ENCODE data around the gene ARL2.
"Not testable (repeated sequence)": the region's sequence is repeated elsewhere in the genome, so short reads cannot be mapped to it uniquely, and the experiment has no call there.

Gene ARL2

GRCh38 chr11:65019824-65020223, 5.9 kb downstream of the ARL2 start:
- H3K4me3 ChIP-seq (replicated peaks in 1 of 2; ENCODE audit: low read depth in 2 of 2, low read length in 2 of 2) = no peak overlapping the region
- no peak for TF ChIP-seq CTCF (IDR thresholded peaks at IDR 0.05; ENCODE audit: low read depth, low read length)
- no peak for DNase-seq (ENCODE audit: low read depth in 2 of 2)

GRCh38 chr11:65021003-65021402, 7.0 kb downstream of the ARL2 start:
- no peak for DNase-seq (ENCODE audit: low read depth in 2 of 2)
- TF ChIP-seq CTCF (IDR thresholded peaks at IDR 0.05; ENCODE audit: low read depth, low read length) = no peak
- no peak overlapping the region for H3K4me3 ChIP-seq (replicated peaks in 1 of 2; ENCODE audit: low read depth in 2 of 2, low read length in 2 of 2)

- no peak for TF ChIP-seq CTCF (IDR thresholded peaks at IDR 0.05; ENCODE audit: low read depth, low read length)
- H3K4me3 ChIP-seq (replicated peaks in 1 of 2; ENCODE audit: low read depth in 2 of 2, low read length in 2 of 2) = no peak overlapping the region
- no peak for DNase-seq (ENCODE audit: low read depth in 2 of 2)
Measured at GRCh38 chr11:65021509-65021908, 7.5 kb downstream of the ARL2 start.

- H3K4me3 ChIP-seq (replicated peaks in 1 of 2; ENCODE audit: low read depth in 2 of 2, low read length in 2 of 2); DNase-seq (ENCODE audit: low read depth in 2 of 2): not testable (repeated sequence)
Measured at GRCh38 chr11:65023502-65023901, 9.5 kb downstream of the ARL2 start.

GRCh38 chr11:65026810-65027209, 12.8 kb downstream of the ARL2 start:
- no peak for DNase-seq (ENCODE audit: low read depth in 2 of 2)
- peak overlapping the region in 1 of 2 donors; percentile 30 for H3K4me3 ChIP-seq (replicated peaks in 1 of 2; ENCODE audit: low read depth in 2 of 2, low read length in 2 of 2)
- no peak for TF ChIP-seq CTCF (IDR thresholded peaks at IDR 0.05; ENCODE audit: low read depth, low read length)

- DNase-seq (ENCODE audit: low read depth in 2 of 2) = peak; percentile 98 to 99
- peak; percentile 68 for TF ChIP-seq CTCF (IDR thresholded peaks at IDR 0.05; ENCODE audit: low read depth, low read length)
- H3K4me3 ChIP-seq (replicated peaks in 1 of 2; ENCODE audit: low read depth in 2 of 2, low read length in 2 of 2) = peak within 1 kb of the TSS; percentile 68 to 73
Measured at GRCh38 chr11:65027213-65028067, 13.5 kb downstream of the ARL2 start, which contains the start of gene SNX15. SNX15 (plus strand) TSS chr11:65027439; CDS start chr11:65027538, 99 bp downstream.

GRCh38 chr11:65032216-65032615, 18.3 kb downstream of the ARL2 start:
- DNase-seq (ENCODE audit: low read depth in 2 of 2) = no peak
- no peak for TF ChIP-seq CTCF (IDR thresholded peaks at IDR 0.05; ENCODE audit: low read depth, low read length)
- no peak overlapping the region for H3K4me3 ChIP-seq (replicated peaks in 1 of 2; ENCODE audit: low read depth in 2 of 2, low read length in 2 of 2)
